Stimulated activated CD8-positive, alpha-beta memory T cell treated with anti-CD3 and anti-CD28 coated beads, Interleukin-4, amount 100 ng/mL, for 48 hours (primary cell): ENCODE results near the gene TAS1R2.
A peak's percentile ranks its signal among the peaks of the same experiment; 100 is the strongest.
"Not testable (repeated sequence)": the region's sequence is repeated elsewhere in the genome, so short reads cannot be mapped to it uniquely, and the experiment has no call there.

Experiments
- DNase-seq: peaks from one replicate; pipeline ENCODE4 v3.0.0-alpha.2; 2020

TAS1R2 gene

DNA sequence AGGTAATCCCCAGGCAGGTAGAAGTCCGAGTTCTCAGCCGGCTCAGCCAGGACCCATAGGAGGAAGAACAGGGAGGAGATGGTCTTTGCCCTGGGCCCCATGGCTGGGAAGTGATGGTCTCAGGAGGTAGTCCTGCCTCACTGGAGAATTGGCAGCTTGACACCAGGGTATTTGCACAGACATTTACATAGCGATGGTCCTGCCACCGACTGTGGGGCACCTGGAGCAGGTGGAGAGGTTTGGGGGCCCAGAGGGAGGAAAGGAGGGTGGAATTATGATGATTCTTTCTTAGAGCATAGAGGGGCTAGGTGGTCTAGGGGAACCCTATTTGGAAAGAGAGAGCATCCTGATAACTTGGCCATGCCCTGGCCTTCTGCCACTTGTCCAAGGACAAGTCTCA is at the start of gene TAS1R2:
TAS1R2 (minus strand) TSS at position 101 of the 400 bp plus-strand sequence; CDS start at position 101, 0 bp downstream.
- no peak for DNase-seq

DNA sequence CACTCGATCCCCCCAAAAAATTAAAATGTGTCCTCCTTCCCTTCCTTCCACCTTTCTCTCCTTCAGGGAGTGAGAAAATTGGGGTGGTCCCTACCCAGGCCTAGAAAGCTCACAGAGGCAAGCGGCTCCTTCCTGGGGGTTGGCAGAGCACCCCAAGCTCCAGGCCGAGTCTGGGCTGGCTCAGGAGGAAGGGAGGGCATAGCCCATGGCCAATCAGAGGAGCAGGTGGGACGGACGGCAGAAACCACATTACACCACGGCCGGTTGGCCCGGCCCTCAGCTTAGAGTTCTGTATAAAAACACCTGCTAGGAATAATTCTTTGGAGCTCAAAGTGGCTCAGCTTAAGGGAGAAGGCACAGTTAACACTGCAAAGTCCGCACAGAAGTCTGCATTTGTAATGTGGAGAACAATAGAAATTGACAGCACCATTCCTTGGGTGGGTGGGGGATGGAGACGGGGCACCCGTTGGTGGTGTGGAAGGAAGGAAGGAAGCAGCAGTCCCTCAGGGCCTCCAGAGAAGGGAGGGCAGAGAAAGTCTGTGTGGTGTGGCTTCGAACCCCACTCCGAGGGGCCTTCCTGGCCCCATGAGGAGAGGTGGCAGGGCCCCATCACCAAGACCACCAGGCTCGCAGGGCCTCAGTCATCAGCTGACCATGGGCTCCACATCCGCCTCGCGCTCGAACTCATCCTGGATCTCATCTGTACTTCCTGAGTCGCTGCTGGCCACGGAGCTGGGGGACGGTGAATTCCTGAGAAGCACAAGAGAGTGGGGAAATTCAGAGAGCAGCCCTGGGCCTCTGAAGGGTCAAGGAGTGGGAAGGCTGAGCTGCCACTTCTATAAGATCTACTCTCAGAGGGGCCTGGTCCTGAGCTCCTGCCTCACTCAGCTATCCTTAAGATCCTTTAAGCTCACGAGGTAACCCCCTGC is 48.7 kb upstream of the TAS1R2 start:
- no peak for DNase-seq

DNA sequence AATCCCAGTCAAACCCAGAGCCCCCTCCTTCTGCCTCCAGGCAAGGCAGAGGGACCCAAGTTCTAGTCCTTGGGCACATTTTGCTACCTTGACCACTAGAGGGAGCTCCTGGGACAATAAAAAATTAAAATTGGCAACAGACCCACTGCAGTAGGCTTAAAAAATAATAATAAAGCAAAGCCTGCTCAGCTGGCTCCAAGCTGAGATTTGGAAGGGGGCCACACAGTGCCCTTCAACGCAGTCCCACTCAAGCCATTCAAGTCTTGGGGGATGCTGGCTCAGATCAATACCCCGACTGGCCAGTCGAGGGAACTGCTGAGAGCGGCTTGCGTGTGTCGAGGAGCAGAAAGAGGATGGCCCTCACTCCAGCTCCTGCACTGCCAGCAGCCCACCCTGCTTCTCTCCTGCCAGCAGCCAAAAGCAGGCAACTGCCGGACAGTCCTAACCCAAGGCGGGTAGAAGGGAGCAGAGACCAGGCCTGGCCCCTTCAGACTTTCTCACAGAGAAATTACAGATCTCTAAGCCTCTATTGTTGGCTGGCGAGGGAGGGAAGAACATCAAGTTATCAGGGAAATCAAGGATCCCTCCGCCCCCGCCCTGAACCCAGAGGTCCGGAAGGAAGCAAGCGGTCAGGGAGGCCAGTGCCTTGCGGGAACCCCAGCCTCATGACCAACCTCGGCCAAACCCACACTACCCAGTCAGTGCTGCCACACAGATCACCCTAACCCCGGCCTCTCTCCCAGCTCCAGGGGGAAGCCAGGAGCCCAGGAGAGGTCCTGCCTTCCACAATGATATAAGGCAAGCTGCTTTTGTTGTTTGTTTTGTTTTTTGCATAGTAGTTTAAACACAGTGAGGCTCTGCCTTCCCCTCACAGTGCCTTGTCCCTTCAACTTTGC is 47.8 kb upstream of the TAS1R2 start:
- DNase-seq, result peak; percentile 67

DNA sequence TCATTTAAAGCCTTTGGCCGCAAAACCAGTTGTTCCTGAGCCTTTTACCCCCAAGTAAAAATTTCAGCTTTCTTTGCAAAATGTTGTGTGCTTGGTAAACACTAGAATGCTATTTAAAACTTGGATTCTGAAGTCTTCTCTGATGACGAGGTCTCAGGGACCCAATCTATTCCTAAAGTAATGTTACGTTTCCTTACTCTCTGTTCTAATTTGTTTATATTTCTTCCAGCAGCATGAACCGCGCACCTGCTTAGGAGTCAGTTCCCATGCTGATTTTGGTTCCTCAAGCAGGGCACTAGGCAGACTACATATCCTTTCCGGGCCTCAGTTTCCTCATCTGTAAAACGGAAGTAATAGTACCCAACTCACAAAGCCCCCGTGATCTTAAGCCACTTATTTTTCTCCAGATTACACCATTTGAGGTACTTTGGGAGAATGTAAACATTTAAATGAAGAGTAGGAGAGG is 43.9 kb upstream of the TAS1R2 start:
- no peak for DNase-seq

DNA sequence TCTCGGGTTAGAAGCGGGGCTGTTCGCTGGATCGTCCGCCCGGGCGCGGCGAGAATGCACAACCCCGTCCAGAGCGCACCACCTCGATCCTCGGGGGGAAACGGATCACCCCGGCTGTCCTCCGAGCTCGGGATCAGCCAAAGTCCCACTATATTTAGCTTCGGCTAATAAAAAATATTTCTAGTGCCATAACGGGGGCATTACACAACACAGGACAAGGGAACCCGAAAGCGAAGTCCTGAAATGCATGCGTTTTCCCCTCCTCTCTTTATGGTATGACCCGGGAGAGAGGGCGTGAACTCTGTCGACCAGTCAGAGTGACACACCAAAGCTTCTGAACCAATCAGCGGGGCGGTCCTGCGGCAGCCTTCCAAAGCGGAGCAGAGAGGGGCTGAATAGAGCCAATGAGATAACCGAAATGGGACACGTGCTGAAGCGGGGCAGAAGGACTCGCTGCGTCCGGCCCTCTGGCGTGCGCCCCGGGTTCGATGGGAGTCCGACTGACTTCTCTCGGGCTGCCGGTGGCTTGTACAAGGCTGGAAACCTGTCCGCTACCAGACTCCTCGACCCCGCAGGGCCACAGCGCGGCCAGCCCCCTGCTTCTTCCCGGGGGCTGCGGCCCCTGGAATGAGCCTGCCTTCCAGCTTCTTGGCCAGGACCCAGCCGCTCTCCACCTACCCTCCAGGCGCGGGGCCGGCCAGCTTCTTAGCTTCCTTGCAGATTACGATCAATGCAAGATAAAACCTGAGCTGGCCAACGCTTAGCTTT is 43.2 kb upstream of the TAS1R2 start, which contains the start of gene ALDH4A1:
ALDH4A1 (minus strand) TSS at position 33 of the 768 bp plus-strand sequence; CDS start at position 1, 32 bp downstream.
- DNase-seq, result peak; percentile 93

DNA sequence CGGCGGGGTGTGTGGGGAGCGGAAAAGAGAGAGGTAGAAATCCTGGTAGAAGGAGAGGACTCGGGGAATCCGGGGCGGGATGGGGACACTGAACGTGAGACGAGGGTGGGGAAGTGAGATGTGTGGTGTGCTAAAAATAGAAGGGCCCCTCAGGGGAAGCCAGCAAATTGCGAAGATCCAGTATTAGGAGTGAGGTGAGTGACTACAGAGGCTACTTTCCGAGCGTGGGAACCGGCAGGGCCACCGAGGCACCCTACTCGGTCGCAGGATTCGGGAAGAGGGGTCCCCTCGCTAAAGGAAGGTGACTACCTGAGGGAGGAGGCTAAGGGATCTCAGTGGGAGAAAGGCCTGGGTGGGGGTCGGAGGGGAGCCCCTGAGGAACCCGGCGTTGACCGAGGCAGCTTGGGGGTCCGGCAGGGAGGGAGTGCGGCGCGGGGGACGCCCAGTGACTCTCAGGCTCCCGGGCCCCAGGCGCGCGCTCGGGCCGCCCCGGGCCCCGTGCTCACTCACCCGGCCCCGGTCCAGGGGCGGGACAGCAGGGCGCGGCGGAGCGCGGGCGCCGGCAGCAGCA is 42.6 kb upstream of the TAS1R2 start:
- DNase-seq, result peak; percentile 41

DNA sequence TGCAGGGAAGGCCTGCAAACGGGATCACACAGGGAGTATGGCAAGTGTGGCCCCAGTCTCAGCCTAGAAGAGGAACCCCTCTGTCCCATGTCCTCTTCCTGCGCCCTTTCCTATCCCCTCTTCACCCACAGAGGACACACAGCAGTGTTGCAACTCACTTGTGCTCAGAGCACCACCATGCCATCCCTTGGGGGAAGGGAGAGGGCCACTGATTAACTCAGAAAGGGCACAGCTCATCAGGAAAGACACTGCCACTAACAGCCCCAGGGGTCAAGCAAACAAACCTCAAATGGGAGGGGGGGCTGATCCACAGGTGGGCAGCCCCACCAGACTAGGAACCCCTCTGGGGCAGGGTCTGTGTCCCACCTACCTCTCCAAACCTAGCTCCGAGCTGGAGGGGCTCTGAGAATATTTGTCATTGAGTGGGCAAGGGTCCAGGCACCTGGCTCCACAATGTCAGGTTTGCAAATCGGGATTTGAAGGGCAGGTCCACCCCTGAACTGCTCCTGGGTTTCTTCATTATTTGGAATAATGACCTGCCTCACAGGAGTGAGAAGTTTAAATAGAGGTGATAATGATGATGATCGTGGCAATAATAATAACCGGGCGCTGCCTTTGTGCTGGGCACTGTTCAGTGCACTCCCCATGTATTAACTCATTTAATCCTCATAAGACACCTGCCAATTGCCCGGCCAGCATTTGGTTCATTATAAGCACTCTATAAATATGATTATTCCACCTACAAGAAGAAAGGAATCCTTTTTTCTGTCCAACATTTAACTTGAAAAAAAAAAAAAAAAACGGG is 41.9 kb upstream of the TAS1R2 start:
- no peak for DNase-seq

DNA sequence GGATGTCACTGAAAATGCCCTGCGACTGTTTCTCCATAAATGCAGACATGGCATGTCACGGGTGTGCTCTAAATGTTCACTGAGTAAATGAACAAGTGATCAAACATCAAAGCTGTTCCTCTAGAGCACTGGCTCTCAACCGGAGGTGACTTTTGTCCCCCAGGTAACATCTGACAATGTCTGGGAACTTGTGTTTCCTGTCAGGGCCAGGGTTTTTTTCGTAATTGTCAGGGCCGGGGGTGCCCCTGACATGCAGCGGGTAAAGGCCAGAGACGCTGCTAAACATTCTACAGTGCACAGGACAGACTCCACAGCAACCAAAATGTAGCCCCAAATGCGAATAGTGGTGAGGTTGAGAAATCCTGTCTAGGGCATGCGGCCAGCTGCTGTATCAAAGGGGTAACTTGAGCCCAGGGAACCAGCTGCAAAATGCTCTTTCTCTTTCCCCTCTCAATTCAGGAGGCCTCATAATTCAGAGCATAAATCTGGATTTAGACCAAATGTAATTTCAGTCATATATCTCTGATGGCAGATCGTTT is 40.9 kb upstream of the TAS1R2 start:
- DNase-seq, result no peak

DNA sequence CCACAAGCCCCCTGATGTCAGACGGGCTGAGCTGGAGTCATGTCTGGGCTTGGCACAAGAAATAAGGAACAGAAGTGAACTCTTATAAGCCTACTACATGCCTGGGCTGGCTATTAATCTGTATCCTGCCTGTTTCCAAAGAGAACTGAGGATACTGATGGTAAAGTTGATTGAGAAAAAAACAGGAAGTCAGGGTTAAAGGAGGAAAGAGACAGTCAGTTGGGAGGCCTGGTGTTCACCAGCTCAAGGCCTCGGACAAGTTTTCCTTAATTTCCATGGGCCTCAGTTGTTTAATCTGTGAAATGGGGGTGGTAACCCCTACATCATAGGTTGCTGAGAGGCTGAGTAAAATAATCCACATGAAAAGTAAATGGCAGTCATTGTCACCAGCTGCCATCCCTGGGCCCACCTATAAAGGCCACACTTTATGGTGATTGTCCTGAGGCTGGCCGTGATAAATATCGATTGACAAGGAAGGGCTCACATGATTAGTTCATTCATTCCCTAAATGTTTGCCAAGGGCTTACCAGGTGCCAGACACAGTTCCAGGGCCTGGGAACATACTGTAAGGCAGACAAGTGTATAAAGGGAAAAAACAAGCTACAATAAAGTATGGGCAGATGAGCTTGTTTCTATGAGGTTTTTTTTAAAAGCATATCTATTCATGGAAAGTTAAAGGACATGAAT is 40.0 kb upstream of the TAS1R2 start:
- DNase-seq, result no peak

DNA sequence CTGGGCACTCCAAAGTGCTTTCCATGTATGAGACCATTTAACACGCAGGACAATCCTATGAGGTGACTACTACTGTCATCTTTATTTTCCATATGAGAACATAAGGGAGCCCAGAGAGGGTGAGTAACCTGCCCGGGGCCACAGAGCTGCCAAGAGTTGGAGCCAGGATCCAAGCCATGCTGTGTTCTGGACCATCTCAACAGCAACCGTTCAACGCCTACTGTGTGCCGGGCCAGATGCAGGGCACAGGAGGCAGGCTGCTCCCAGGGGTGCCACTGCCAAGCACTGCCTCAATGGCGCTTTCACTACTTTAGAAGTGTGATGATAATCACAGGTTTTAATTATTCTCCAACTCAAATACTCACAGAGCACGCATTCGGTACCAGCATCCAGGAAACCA is 39.1 kb upstream of the TAS1R2 start:
- no peak for DNase-seq

DNA sequence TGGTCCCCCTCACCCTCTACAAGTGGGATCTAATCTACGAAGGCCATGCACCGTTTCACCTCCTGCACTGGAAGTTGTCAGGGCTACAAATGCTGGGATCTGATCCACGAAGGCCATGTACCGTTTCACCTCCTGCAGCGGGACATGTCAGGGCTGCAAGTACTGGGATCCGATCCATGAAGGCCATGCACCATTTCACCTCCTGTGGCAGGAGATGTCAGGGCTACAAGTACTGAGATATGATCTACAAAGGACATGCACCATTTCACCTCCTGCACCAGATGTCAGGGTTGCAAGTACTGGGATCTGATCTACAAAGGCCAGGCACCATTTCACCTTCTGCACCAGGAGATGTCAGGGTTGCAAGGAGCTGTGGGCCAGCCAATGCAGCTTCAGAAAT is 35.9 kb upstream of the TAS1R2 start:
- no peak for DNase-seq

DNA sequence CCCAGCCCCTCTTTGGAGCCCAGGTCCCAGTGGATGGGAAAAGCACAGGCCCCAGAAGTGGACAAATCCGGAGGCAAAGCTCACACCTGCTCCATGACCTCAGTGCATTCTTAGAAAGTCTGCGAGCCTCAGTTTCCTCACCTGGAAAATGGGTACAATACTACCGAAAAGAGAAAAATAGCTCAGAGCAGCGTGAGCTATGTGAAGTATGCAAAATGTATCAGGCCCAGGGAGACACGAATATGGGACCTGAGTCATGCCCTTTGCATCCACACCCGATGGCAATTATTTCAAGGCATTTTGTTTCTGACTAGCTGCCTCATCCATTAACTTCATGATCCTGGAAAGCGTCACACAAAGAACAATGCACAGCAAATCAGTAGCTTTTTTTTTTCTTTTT is 33.7 kb upstream of the TAS1R2 start:
- DNase-seq, result no peak

DNA sequence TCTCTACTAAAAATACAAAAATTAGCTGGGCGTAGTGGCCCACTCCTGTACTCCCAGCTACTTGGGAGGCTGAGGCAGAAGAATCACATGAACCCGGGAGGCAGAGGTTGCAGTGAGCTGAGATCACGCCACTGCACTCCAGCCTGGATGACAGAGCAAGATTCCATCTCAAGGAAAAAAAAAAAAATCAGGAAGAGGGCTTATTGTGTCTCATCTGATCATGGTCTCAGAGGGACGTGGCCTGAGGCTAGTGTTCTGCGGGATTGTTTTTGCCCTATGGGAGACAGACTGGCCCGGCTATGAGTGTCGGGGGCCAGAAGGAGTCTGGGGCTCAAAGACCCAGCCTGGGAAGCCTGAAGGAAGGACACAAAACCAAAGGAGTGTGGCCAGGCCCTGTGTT is 32.4 kb upstream of the TAS1R2 start:
- not testable (repeated sequence) for DNase-seq

DNA sequence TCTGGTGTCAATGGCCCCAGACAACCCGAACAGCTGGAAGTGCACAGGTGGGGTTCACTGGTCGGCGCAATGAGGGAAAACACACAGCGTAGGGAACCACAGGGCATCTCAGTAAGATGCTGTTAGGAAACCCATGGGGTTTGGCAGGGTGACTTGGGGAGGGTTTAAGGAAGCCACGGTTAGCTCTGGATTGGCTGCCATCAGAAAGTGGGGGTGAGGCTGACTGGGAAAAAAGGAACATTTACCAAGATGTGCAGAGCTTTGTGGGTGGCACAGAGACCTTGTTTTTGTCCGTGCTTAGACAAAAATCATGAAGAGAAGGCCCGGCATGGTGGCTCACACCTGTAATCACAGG is 31.9 kb upstream of the TAS1R2 start:
- DNase-seq, result no peak

DNA sequence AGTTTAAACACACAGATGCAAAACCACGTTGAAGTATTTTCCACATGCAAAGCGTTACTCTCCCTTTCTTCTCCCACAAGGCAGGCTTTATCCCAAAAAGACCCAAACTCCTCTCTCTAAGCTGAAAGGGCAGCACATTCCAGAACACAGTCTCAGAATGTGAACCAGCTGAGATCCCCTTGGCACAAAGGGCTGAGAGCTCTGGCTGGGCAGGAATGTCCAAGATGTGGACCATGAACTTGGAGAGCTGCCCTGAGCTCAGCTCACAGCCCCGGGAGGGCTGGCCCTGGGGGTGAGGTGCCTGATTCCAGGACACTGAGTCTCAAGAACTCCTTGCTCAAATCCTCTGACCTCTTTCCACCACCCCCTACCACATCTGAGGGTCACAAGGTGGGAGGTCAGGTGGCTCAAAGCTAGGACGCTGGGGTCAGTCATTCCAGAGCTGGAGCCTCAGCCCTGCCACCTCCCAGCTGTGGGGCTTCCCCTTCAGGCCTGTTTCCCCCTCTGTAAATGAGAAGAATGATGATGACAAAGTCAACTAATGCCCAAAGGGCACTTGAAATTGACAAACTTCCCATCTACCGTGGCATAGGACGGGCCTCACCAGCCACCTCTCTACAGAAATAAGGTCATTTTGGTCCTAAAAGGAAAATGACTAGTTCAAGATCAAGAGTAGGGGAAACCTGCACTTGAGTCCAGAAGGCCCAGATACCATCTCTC is 31.4 kb upstream of the TAS1R2 start:
- DNase-seq, result no peak

DNA sequence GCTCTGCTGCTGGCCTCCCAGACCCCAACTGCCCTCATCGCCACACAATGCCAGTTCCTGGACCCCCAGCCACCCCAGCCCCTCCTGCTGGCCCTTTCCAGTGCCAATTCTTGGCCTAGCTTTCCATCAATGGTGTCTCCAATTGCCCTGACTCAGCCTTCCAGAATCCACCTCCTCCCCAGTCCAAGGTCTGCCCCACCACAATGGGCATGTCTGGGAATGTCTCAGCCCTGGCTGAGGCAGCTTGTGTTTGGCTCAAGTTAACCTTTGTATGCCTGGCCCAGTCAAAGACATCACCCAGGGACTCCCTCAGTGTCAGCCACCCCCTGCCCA is 26.5 kb upstream of the TAS1R2 start:
- no peak for DNase-seq

DNA sequence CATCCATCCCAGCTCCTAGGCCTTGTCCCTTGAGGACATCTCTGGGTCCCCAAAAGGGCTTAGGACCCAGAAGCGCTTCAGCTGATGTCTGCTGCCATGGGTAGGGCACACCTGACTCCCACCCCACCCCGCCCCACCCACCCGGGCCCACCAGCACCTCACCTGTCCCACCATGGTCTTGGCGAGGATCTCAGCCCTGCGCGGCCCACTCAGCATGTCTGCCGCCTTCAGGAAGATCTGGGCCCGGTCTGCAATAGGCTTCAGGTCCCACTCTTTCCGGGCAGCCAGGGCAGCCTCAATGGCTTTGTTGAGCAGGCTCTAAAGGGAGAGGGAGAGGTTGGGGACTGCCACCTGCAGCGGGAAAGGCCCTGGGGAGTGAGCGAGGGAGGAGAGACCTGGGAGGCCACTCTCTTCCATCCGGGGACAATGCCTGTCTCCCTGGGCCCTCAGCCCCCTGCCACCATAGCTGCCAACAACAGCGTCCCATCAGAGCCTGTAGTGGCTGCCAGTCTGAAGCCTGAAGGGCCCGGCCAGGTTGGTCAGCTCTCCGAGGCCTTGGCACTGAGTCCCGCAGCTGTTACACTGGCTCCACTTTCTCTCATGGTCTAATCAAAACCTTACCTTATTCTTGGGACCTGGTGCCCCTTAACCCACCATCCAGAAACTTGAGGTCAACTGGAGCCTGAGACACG is 26.0 kb upstream of the TAS1R2 start:
- no peak for DNase-seq

DNA sequence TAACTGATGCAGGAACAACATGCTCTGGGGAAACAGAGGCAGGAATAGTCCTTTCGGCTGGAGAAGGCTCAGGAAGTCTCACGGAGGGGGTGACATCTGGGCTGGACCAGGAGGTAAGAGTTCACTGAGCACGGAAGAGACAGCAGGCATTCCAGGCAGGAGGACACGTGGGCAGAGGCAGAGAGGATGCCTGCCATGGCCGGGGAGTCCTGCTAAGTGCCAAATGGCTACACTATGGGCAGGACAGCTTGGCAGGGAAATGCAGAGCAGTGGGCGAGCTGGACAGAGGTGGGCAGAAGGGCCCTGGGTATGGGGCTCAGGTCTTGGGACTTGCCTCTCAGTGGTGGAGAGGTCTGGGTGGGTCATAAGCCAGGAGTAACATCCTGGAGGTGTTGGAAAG is 25.3 kb upstream of the TAS1R2 start:
- no peak for DNase-seq

DNA sequence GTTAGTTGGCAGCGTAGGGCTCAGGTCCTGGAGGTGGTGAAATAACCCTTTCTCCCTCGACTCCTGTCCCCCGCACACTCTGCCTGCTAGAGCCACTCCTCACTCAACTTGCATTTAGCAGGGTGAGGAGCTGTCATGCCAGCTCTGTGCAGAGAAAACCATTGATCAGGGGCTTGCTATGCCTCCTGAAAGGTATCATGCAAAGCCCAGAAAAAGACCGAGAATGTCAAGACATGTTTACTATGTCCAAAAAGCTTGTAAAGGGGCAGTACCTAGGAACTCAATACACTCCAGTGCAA is 24.9 kb upstream of the TAS1R2 start:
- DNase-seq, result no peak
